Esophagus muscularis mucosa (tissue), 3 donors: Measurements from ENCODE around the gene AJM1.

Experiments used
- POLR2A ChIP-seq: fragments of 450-650 bp; IDR thresholded peaks from one replicate; pipeline ENCODE4 v1.6.1; 2017; ENCODE audit warnings: antibody characterized with exemption, moderate library complexity, mild to moderate bottlenecking, low read depth
- POLR2AphosphoS5 ChIP-seq, 2 donors: sonication (generic); formaldehyde crosslinking; IDR thresholded peaks; one replicate each; pipeline ENCODE4 v1.6.1; 2017; ENCODE audit warnings: antibody characterized with exemption in 2 of 2
- TF ChIP-seq, protein P1 (sequence below), 3 experiments: fragments of 200-600 bp in 2 of 3; fragments of 450-650 bp in 1 of 3; sonication (generic) in 2 of 3; IDR thresholded peaks; one replicate each; pipeline ENCODE4 v1.5.1; 2017 to 2019; ENCODE audit warnings: antibody characterized with exemption in 3 of 3, mild to moderate bottlenecking in 2 of 3, moderate library complexity in 1 of 3

DNA sequence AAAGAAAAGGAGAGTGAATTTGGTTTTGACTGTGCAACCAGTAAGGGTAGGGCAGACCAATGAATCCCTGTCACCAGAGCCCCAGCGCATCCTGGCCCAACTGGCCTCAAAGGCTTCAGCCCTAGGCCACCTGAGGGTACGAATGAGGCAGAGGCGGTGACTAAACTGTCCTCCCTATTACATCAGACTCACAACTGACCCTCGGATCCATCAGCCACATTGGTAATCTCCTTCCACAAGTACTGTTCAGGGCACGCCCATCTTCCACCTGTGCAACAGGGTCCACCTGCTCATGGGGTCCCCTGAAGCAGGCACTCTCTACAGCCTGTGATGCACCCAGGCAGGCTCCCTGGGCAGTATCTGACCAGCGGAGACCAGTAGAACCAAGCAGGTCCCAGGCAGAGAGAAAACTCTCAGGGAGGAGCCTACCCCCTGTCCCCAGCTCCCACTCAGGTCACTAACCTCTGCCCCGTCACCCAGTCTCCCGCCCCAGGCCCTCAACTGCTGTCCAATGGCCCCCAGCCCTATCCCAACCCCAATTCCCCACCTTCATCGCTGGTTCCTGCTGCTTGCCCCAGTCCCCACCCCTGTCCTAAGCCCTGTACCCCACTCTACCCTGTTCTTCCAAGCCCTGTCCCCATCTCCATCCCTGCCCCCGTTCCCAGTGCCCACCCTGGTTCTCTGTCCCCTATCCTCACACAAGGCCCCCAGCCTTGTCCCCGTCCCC, 22.9 kb downstream of the AJM1 start:
- TF ChIP-seq POLR2AphosphoS5 (IDR thresholded peaks at IDR 0.05) (no peak), POLR2A (no peak)
- TF ChIP-seq, protein P1, sequence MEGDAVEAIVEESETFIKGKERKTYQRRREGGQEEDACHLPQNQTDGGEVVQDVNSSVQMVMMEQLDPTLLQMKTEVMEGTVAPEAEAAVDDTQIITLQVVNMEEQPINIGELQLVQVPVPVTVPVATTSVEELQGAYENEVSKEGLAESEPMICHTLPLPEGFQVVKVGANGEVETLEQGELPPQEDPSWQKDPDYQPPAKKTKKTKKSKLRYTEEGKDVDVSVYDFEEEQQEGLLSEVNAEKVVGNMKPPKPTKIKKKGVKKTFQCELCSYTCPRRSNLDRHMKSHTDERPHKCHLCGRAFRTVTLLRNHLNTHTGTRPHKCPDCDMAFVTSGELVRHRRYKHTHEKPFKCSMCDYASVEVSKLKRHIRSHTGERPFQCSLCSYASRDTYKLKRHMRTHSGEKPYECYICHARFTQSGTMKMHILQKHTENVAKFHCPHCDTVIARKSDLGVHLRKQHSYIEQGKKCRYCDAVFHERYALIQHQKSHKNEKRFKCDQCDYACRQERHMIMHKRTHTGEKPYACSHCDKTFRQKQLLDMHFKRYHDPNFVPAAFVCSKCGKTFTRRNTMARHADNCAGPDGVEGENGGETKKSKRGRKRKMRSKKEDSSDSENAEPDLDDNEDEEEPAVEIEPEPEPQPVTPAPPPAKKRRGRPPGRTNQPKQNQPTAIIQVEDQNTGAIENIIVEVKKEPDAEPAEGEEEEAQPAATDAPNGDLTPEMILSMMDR (IDR thresholded peaks at IDR 0.05) = no peak
